Measurements from ENCODE around the gene TEX11.

Gene TEX11

GRCh38 chrX:70496491-70496890 lies 412.0 kb downstream of the TEX11 start:
- no peak for DNase-seq (ENCODE audit: low spot score)

DNA sequence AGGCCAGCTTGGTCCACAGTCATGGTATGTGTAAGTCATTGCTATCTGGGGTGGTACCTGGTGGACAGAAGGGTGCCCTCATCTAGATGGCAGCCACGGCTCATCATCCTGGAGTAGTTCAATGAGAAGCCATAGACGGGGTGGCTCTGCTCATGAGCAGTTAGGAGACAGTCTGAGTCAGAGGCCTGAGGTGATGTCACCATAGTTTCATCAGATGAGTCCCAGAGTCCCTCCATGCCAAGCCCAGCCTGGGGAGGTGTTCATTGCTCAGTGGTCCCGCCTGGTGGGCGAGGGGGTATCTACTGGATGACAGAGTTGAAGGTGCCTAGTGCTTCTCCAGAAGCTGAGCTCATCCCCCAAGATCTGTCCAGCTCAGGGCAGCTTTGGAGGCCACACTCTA lies 414.1 kb downstream of the TEX11 start:
- DNase-seq (ENCODE audit: low spot score): no peak

DNA sequence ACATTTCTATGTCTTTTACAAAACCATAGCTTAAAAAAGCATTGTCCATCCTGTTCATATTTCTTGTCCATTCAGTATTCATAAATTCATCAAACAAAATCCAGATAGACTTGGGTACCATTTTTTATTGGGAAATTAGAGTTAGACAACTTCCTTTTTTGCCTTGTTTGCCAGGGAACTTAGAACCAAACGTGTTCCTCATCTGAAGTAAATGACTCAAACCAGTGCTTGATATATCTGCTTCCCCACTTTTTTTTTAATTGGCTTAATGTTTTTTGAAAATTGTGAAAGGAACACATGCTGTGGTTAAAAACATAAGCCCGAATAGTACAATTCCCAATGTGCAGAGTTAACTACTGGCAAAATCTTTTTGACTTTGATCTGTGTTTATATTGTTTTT lies 419.7 kb downstream of the TEX11 start:
- no peak for DNase-seq (ENCODE audit: low spot score)

DNA sequence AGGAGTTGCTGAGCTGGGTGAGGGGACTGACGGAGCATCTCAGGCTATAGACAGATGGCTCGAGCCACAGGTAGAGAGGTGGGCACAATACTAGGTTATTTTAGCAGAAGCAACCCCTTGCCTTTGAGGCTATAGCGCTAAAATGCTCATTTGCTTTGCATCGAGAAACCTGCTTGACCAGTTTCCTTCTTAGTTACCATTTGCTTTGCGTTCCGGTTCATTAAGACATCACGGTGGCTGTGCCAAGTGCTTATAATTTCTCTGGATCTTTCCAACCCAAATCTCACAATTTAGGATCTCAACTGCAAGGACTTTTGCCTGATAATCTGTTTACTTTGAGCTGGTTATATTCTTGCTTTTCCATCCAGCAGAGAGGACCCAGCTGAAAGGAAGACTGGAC lies 423.0 kb downstream of the TEX11 start:
- DNase-seq (ENCODE audit: low spot score): no peak

DNA sequence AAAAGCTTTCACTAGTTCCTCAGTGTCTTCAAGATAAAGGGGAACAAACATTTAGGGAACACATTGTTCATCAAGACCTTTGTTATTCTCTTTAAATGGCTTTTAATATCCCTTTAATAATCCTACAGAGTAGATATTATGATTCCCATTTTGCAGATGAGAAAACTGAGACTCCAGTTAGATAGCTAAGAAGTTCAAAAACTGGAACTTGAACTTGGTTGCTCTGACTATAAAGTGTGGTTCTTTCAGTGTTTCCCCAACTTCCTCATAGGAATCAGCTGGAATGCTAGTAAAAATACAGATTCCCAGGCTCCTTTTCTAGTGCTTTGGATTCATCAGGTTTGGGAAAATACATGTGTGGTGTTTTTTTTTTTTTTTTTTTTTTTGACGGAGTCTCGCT lies 426.2 kb downstream of the TEX11 start:
- DNase-seq (ENCODE audit: low spot score): no peak

GRCh38 chrX:70481471-70482270 lies 426.8 kb downstream of the TEX11 start:
- DNase-seq (ENCODE audit: low spot score): no peak

GRCh38 chrX:70480660-70481018 lies 427.9 kb downstream of the TEX11 start:
- no peak for DNase-seq (ENCODE audit: low spot score)

GRCh38 chrX:70479922-70480659 lies 428.4 kb downstream of the TEX11 start:
- DNase-seq (ENCODE audit: low spot score): no peak

- no peak for DNase-seq (ENCODE audit: low spot score)
Observed at GRCh38 chrX:70479247-70479921, 429.1 kb downstream of the TEX11 start.
